NCI-H2107 (cell line): ENCODE measurements around the gene DACT3.
"Not testable (repeated sequence)": the region's sequence is repeated elsewhere in the genome, so short reads cannot be mapped to it uniquely, and the experiment has no call there.

Source experiments
- DNase-seq: peaks from one replicate; lab custom pipeline; 2025; lab: John Stamatoyannopoulos, UW

DACT3 gene

DNA sequence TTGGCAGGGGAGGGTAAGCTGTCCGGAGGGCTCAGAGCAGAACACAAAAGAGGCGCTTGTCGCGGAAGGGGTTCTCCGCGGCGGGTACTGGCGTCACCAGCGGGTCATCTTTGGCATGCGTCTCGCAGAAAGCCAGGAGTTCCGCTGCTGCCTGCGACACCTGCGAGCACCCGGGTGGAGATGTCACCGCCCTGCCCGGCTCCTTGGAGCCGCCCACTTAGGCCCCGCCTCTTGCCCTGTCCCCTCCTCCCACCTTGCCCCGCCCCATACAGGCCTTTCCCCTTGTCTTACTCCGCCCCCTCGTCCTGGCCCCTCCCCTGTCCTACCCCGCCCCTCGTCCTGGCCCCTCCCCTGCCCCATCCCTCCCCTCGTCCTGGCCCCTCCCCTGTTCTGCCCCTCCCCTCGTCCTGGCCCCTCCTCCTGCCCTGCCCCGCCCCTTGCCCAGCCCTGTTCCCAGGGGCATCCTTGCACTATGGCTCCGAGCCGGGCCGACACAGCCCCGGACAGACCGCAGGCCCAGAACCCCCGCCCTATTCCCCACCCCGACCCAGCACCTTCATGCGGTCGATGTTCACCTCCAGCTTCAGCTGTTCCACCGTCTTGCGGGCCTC is 26.8 kb downstream of the DACT3 start:
- no peak for DNase-seq

DNA sequence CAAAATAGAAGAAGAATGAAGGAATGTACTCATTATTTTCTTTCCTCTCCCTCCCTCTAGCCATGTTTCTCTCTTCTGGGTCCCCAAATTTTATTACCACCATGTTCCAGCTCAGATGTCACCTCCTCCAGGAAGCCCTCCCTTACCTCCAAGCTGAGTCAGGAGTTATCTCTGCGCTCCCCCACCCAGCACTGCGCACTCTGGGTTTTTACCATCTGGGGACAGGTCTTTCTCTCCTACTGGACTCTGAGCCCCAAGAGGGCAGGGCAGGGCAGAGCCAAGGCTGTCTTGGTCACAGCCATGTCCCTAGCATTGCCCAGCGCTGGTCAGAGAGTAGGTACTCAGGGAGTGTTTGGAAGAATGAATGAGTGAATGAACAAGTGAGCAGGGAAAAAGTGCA is 27.9 kb downstream of the DACT3 start:
- DNase-seq = no peak

- DNase-seq = no peak
These were observed 29.5 kb downstream of the DACT3 start for GRCh38 chr19:46631481-46631880.

- DNase-seq = no peak
These were observed 30.3 kb downstream of the DACT3 start for GRCh38 chr19:46630586-46631205.

- DNase-seq = no peak
These were observed 31.4 kb downstream of the DACT3 start for GRCh38 chr19:46629546-46630025.

- DNase-seq = not testable (repeated sequence)
These were observed 32.0 kb downstream of the DACT3 start for GRCh38 chr19:46628970-46629369.

- no peak for DNase-seq
These were observed 34.5 kb downstream of the DACT3 start for GRCh38 chr19:46626446-46626845.

DNA sequence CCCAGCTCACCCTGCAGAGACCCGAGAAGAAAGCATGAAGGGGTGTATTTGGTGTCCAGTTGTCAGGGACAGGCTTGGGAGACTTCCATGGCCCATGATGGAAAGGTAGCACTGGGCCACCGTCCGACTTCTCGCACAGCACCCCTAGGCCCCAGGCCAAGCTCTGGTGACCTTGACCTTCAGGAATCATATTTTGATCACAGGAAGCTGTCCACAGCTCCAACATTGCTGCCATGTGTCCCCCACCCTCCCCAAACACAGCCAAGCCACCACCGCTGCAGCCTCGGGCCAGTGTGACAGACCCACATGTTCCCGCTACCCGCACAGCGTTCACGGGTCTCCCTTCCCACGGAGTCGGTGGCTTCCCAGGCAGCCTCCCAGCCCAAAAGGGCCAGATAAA is 35.3 kb downstream of the DACT3 start:
- no peak for DNase-seq

DNA sequence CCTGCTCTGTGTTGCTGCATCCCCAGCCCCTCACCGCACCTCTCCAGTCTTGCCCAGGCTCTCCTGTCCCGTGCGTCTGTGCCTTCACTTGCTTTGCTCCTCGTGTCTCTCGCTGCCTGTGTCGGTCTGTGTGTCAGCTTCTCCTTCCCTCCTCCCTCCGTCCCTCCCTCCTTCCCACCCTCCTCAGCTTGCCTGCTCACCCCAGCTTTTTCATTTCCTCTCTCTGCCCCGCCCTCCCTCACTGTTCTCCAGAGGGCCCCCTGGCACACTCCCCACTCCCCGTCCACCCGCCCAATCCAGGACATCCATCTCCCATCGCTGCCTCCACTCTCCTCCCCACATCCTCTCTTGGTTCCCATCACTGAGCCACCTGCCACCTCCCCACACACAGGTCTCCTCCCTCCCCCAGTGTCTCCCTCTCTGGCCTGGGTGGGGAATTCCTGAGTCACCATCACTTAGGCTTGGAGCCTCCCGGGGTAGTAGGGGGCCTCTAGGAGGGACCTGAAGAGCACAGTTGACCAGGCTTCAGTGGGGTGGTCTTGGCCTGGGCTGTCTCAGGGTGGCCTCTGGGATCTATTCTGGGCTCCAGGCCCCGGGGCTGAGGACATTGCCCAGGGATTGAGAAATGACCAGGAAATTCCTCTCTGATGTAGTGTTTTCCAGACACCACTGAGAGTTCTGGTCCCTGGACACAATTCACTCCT is 35.9 kb downstream of the DACT3 start, which contains the start of gene PTGIR:
PTGIR (minus strand) TSS at position 132 of the 704 bp plus-strand sequence. CDS start 864 bp downstream, outside the sequence.
- DNase-seq = no peak

- no peak for DNase-seq
These were observed 37.0 kb downstream of the DACT3 start for GRCh38 chr19:46623915-46624502.

- DNase-seq = no peak
These were observed 38.9 kb downstream of the DACT3 start for GRCh38 chr19:46622118-46622446.

GRCh38 chr19:46621191-46622117 is 39.5 kb downstream of the DACT3 start:
- DNase-seq = no peak

DNA sequence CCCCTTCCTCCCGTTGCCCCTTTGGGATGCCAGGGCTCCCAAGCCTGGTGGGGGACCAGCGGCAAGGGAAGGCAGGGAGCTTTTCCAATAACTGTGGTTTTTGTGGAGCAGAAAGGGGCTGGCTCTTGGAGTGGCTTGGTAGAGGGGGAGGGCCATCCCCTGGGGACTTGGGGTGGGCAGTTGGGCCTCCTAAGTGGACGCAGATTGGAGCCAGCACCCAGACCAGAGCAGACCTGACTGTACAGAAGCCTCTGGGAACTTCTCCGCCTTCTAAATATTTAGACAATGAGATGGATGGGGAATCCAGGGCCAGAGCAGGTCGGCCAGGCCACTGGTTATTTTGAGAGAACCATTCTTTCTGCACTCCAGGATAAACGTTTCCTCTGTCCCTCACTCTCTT is 40.3 kb downstream of the DACT3 start:
- no peak for DNase-seq

DNA sequence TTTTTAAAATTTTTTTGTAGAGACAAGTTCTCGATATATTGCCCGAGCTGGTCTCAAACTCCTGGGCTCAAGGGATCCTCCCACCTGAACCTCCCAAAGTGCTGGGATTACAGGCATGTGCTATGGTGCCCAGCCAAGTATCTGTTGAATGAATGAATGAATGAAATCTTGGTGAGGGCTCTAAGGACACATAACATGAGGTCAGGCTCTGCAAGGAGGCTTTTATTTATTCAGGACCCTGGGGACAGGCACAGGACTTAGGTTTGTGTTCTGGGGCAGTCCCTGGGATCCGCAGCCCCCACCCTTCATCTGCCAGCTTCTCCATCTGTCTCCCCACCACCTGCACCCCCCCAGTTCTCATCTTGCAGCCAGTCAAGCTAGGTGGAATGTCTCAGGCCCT is 40.7 kb downstream of the DACT3 start:
- DNase-seq = no peak

DNA sequence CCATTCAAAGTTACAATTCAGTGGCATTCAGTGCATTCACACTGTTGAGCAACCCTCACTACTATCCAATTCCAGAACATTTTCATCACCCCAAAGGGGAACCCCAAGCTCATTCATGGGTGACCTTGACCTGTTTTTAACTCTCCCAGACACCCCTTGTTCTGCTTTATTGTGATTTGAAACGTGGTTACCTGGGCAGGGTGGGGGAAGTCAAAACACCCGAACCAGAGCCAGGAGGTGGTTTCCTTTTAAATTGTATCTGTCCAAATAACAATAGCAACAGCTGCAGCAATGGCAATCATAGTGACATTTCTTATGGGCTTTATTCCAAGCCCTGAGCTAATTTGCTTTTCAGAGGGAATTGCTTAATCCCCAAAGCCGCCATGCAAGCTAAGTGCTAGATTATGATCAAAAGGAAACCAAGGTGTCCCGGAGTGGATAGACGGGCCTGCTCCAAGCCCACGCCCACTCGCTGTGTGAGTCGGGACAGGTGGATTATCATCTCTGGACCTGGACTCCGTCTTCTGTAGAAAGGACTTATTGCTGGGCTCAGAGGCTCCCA is 42.2 kb downstream of the DACT3 start:
- DNase-seq = no peak

DNA sequence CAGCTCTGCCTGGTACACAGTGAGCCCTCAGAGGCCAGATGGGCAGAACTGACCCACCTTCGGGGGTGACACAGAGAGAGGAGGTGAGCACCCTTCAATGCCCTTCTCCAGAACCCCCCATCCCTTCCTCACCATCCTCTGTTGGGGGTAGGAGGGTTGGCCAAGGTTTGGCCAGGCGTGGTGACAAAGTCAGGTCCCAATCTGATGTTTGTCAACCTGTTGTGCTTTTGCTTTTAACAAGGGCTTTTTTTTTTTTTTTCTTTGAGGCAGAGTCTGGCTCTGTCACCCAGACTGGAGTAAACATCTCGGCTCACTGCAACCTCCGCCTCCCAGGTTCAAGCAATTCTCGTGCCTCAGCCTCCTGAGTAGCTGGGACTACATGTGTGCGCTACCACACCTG is 43.4 kb downstream of the DACT3 start:
- no peak for DNase-seq

DNA sequence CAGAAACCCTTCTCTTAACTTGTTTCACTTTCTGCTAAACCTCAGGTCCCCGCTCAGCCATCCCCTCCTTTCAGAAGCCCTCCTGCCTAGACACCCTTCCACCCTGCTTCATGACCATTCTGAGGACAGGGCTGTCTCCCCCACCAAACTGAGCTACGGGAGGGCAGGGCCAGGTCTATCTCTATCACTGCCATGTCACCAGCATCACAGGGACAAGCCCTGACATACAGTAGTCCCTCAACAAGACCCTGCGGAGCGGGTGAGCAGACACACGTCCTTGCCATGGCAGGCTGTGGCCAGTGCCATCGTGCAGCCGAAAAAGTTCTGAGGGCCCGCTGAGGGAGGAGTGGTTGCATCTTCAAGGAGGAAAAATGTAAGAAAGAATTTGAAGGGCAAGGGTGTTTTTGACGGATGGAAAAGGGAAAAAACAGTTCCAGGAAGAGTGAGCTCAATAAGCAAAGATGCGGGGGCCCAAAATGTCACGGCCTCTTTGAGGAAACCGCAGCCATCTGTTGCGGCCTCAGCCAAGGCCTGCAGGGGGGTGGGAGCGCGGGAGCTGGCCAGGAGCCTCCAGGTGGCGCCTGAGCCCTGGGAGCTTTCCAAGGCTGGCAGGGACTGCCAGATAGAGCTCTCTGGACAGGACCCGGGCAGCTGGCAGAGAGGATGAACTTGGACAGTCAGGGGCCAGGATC is 44.2 kb downstream of the DACT3 start:
- DNase-seq = no peak

DNA sequence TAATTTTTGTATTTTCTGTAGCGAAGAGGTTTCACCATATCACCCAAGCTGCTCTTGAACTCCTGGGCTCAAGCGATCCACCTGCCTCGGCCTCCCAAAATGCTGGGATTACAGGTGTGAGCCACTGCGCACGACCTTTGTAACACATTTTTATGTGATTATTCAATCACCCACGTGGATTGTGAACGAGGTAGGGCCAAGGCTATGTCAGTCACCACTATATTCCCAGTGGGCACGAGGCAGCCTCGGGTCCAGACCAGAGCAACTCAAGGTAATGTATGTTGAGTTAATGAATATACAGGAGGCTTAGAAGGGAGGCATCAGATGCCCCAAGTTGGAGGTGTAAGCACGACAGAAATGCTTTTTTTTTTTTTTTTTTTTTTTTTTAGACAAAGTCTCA is 45.0 kb downstream of the DACT3 start:
- DNase-seq = no peak

DNA sequence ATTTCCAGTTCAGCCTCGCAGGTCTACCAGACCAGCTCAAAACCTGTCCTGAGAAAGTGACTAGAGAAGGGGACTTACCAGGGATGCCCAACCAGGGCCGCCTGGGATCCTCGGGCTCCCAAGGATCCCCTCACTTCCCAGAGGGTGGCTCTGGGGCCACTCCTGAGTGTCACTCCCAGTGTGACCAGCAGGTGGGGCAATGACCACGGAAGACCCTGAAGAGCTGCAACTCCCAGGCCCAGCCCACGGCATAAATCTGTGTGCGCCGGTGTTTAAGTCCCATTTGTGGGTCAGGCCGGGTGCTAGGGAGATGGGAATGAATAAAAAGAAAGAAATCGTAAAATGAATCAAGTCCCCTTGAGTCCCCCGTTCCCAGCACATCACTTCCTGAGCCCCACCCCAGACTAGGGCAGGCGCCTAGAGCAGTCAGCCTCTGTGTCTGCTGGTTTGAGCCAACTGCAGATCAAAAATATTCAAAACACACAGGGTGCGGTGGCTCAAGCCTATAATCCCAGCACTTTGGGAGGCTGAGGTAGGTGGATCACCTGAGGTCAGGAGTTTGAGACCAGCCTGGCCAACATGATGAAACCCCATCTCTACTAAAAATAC is 46.8 kb downstream of the DACT3 start:
- DNase-seq = peak; percentile 69

DNA sequence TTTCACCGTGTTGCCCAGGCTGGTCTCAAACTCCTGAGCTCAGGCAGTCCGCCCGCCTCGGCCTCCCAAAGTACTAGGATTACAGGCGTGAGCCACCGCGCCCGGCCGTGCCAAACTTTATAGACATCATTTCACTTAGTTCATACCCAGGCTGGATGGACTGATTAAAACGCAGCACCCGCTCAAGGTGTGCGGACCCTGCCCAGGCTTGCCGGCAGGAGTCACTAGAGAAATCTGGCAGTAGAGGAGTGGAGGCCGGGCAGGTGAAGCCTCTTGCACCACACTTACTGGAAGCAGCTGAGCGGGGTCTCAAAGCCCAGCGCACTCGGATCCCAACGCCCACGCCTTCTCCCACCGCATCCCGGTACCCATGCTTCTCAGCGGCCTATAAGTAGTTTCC is 47.5 kb downstream of the DACT3 start:
- DNase-seq = no peak

GRCh38 chr19:46611776-46612175 is 49.2 kb downstream of the DACT3 start:
- no peak for DNase-seq
